HG03442 (cell line): ENCODE measurements around the gene MYCL.
A peak's percentile ranks its signal among the peaks of the same experiment; 100 is the strongest.
"Not testable (repeated sequence)": the region's sequence is repeated elsewhere in the genome, so short reads cannot be mapped to it uniquely, and the experiment has no call there.

Experiments
- ATAC-seq: cut with Tn5 transposase; IDR thresholded peaks from one replicate; pipeline ENCODE4 v1.9.1; 2021; ENCODE audit warnings: mild to moderate bottlenecking, moderate library complexity; ENCODE audit not compliant: unreplicated experiment

Gene MYCL

DNA sequence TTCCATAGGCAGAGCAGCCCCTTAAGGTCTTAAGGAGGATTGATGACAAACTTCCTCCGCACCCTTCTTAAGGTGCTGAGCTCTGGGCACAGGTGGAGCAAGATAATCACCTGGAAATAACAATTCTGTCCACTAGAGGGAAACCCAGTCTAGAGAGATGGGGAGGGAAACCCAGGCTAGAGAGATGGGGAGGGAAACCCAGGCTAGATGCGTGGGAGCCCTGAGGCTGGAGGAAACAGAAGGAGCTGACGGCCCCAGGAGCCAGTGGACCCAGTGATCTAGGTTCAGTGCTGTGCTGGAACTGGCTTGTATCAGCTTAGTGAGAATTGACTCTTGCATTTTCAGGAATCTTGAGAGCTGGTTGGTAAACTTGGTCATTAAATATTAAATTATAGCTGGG lies 17.8 kb upstream of the MYCL start:
- ATAC-seq = no peak

DNA sequence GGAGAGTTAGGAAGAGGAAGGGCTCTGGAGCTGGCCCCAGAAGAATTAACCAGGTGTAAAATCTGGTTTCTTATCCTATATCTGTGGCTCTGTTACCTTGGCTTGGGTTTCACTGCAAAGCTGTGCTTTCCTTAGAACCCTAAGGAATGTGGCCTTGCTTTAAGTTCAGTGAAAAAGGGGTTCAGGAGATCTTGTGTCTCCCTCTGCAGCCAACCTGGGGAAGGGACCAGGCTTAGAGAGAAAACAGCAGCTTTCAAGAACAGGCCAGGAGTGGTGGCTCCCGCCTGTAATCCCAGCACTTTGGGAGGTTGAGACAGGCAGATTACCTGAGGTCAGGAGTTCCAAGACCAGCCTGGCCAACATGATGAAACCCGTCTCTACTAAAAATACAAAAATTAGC lies 16.1 kb upstream of the MYCL start:
- ATAC-seq = no peak

DNA sequence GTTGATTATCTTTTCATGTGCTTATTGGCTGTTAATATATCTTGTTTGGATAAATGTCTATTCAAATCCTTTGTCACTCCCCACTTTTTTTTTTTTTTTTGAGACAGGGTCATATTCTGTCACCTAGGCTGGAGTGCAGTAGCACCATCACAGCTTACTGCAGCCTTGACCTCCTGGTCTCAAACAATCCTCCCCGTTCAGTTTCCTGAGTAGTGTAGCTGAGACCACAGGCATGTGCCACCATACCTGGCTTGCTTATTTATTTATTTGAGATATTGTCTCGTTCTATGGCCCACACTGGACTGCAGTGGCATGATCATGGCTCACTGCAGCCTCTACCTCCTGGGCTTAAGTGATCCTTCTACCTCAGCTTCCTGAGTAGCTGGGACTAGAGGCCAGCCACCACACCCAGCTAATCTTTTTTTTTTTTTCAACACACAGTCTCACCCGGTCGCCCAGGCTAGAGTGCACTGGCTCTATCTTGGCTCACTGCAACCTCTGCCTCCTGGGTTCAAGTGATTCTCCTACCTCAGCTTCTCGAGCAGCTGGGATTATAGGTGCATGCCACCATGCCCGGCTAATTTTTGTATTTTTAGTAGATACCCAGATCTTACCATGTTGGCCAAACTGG lies 13.9 kb upstream of the MYCL start:
- no peak for ATAC-seq

DNA sequence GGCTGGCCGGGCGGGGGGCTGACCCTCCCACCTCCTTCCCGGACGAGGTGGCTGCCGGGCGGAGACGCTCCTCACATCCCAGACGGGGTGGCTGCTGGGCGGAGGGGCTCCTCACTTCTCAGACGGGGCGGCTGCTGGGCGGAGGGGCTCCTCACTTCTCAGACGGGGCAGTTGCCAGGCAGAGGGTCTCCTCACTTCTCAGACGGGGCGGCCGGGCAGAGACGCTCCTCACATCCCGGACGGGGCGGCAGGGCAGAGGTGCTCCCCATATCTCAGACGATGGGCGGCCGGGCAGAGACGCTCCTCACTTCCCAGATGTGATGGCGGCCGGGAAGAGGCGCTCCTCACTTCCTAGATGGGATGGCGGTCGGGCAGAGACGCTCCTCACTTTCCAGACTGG lies 11.4 kb upstream of the MYCL start:
- ATAC-seq = not testable (repeated sequence)

DNA sequence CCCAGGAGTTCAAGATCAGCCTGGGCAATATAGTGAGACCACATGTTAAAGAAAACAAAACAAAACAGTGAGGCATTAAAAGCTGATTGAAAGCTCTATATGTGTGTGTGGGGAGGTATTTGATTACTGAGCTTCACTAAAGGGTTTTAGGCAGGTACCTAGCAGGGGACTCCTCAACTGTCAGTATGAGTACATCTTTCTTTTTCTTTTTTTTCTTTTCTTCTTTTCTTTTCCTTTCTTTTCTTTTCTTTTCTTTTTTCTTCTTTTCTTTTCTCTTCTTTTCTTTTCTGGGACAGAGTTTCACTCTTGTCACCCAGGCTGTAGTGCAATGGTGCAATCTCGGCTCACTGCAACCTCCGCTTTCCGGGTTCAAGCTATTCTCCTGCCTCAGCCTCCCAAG lies 8.5 kb upstream of the MYCL start:
- ATAC-seq = no peak

DNA sequence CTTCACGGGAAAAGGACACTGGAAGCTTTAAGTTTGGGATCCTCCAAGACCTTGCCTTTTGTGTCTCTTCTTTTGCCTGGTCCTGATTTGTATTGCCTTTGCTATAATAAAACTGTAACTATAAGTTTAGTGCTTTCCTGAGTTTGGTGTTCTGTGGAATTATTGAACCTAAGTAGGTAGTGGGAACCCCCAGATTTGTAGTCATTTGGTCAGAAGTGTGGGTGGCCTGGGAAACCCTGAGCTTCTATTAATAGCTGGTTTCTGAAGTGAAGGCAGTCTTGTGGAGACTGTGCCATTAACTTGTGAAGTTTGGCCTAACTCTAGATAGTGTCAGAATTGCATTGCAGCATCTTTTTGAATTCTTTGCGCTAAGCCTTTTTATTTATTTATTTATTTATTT lies 6.8 kb upstream of the MYCL start:
- no peak for ATAC-seq

DNA sequence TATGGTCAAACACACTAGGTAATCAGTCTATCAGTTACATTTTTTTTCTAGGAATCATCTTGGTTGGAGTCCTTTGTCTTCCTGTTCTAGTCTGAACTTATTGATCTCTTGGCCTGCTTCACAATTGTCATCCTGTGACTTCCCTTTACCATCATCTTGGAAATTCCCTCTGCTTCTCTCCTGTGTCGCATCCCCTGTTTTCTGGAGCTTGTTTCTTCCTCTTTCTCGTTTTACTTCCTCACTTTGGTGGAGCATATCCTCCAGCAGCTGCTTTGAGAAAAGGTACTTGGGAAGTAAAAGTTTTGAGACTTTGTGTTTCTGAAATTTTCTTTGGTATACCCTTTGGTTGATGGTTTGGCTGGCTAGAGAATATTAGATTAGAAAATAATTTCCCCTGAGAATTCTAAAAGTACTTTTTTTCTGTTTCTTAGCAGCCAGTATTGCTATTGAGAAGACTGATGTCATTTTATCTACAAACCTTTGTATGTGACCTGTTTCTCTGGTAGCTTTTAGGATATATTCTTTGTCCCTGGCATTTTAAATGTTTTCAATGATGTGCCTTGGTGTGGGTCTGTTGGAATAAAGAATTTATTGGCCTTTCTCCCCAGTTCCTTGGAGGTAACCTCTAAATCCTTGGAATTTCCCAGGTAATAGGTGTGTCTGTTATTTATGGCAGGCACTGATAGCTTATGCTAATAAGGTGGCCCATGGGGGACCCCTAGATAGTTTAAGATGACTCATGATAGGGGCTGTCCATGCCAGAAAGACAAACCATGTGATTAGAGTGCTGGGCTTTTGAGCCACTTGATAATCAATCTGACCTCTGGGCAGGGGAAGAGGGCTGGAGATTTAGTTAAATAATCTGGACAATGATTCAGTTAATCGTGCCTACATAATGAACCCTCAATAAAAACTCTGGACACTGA lies 6.1 kb upstream of the MYCL start:
- no peak for ATAC-seq

DNA sequence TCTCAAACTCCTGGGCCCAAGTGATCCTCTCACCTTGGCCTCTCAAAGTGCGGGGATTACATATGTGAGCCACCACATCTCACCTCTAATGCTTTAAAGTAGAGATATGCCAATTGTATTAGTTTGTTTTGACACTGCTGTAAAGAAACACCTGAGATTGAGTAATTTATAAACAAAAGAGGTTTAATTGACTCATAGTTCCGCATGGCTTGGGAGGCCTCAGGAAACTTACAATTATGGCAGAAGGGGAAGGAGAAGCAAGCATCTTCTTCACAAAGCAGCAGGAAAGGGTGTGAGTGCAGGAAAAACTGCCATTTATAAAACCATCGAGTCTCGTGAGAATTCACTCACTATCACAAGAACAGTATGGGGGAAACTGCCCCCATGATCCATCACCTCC lies 3.5 kb upstream of the MYCL start:
- ATAC-seq = no peak

DNA sequence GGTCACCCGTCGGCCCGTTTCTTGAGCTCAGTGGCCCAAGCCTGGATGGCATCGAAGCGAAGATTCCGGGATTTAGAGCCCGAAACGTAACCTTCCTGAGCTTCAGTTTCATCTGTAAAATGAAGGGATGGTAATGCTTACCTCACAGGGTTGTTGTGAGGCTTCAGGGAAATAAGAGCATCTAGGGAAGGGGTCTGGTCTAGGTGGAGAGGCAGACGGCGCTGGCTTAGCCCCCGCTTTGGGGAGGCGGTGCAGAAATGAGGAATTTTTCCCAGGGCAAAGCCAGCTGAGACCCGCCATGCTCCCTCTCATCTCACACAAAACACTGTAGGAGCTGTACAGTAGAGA lies 717 bp upstream of the MYCL start:
- no peak for ATAC-seq

DNA sequence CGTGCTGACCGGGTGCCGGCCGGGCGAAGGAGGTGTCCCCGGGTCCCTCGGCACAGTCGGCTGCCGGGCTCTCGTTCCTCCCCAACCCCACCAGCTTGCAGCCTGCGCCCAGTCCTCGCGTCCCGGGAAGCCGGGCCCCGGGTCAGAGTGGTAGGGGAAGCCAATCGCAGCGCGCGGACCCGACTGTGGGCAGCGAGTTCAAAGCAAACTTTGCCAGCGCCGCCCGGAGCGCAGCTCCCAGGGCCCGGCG lies 328 bp downstream of the MYCL start:
- peak; percentile 4 for ATAC-seq

DNA sequence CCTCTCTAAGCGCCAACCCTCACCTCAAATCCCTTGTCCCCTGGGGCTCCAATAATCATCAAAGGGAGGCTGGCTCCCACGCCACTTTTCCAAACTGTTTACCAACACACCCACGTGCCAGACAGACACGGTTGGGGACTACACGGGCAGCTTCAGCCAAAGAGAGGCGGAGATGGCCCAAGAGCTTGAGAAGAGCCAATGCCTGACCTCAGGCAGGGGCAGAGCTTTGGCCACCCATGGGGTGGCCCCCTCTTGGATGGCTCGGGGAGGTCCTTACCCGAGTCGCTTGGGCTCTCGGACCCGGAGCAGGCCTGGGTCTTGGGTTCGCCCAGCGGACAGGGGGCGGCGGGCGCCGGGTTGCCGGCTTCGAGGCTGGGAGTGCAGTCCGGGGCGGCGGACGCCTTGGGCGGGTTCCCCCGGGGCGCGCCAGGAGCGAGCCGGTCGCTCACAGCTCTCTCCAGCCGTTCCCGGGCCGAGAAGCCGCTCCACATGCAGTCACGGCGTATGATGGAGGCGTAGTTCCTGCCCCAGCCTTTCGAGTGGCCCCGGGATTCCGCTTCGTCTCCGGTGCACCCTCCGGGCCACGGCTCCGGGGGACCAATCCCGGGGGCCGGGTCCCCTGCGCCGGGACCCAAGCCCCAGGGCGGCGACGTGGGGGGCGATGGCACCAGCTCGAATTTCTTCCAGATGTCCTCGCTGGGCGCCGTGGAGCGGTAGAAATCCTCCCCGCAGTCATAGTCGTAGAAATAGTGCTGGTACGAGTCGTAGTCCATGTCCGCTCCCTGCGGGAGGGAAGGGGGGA lies 854 bp downstream of the MYCL start:
- no peak for ATAC-seq

DNA sequence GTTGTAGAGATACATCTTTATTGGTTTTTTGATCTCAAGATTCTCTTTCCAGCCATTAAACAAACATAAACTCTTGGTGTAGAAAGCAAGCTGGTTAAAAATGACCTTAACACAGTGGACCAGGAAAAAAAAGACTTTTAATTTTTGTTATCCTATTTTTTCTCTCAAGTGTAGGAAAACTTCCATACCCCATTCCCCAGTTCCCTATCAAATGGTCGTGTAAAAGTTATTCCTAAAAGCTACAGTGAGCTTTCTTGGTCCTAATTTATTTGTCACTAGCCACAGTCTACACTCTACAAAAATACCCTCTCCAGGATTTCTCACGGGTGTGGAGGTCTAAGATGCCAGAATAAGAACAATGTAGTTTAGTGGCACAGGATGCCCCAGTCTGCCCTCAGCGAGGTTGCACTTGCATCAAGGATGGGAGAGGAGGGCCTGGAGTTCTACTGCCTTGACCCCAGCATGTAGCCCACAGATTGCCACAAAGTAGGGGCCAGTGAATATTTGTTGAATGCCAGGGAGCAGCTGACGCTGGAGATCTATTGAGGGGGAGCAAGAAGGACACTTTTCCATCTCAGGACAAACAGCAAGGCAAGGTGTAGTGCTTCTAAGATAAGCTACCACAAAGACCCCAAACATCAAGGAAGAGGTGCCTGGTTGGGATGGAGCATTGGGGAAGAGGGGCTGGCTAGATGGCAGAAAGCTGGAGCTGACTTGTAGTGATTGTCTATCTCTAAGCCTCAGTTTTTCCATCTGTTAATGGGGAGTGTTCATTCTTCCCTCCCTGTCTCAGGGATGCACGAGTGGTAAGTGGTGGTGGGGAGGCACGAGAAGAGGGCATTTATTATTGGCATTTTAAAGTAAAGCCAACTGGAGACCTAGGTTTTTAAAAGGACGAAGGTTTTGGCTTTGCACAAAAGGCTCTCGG lies 1.8 kb downstream of the MYCL start:
- no peak for ATAC-seq

DNA sequence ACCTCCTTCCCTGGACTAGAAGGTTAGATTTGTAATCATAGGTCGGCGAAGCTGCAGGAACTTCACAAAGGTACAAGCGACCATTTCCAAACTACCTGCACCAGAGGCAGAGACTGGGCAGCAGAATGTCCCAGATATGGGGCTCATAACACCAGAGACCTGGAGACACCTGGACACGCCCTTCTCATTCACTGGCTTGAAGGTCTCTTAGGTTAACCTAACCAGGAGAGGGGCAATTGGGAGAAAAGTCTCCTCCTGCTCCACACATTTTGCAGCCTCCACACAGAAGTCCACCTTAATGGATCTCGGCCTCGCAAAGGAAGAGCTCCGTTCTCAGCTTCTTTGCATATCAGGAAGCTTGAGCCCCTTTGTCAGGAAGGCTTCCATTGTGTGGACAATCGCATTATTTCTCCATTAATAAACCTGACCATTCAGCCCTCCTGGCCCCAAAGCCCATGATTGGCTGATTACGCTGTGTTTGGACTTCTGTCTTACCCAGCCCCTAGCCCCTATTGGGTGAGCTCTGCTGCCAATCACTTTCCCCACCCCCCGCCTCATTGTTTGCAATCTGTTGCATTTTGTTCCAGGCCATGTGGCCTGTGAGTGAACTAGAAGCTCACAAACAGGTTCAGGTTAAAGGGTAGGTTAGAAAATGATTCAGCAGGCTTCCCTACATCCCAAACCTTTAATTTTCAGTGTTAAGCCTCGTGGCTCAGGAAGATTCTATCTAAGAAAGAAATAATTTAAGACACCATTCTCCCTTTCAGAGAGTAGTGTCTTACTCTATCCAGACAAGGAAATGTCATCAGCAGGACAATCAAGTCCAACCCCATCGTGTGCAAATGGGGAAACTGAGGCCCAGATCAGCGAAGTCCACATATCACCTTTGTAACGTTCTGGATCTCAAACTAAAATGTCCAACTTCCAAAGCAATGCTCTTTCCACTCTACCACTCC lies 2.8 kb downstream of the MYCL start:
- no peak for ATAC-seq

DNA sequence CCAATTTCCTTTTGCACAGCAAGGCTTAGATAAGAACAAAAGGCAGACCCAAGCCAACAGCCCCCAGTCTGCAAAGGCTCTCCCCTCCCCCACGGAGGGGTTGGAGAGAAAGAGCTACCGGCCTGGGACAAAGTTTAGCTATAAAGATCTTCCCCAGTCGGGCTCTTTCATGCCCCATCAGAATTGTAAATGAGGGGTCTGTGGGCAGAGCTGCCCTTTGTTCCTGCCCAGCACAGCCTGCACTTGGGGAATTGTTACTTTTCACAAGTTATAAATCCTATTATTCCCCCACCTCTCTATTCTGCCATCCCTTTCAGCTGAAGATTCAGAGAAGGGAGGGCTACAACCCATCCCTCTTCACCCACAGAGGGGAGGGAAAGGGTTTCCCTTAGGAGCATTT lies 3.5 kb downstream of the MYCL start:
- no peak for ATAC-seq

DNA sequence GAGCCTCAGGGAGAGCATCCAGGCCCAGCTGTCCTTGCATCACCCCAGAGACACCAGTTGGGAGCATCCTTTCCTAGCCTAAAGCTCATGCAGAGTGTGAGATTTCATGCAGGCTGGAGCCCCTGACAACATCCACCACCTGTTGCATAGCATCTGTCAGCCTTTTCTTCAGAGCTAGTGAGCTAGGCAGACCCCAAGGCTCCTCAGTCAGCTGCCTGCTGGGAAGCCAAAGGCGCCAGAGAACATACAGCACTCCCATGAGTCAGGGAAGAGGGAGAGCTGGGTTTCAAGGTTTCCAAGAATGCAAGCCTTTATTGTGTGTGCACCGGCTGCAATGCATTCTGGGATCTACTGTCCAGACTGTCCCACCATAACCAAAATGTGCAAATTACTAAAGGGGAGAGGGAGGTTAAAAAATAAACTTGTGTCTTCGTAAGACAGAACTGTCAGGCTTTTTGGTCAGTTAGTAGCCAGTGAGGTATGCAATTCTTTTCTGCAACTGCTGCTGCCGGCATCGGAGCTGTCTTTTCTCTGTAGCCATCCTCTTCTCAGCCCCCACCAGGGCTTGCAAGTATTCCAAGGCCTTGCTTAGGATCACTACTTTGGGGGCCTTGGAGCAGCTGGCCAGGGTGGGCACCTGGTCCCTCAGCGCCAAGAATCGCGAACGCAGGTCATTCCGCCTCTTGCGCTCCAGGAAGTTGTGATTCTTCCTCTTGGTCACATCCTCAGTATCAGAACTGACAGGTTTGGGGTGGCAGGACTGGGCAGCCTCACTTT lies 4.6 kb downstream of the MYCL start:
- ATAC-seq = no peak

DNA sequence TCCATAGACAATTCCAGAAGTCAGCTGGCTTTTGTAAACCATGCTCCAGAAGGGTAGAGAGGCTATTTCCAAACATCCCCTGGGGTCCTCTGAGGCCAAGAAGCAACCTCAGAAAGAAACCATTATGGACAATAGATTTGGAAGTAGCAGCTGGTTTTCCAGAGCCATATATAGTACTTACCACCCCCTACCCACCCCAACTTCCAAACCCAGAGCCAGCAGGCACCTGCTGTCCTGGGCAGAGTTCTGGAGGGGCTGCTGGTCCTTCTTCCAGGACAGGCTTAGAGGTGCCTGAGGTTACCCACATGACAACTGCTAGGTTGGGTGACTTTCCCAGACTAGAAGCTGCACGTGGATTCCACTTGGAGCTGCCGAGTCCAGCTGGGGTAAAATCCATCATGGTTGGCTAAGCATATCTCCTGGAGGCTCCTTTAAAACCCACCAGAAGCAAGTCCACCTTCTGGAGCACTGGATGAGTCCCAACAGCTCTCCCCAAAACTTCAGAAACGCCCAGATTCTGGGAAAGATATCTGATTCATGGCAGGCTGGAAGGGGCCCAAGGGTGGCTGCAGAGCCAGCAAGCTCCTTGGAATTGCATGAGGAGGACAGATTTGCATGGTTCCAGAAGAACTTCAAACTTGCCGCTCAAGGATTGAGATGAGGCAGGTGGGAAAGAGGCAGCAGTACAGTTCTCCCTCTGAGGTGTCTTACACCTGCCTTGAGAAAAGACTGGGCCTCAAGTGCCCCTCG lies 5.8 kb downstream of the MYCL start:
- no peak for ATAC-seq

DNA sequence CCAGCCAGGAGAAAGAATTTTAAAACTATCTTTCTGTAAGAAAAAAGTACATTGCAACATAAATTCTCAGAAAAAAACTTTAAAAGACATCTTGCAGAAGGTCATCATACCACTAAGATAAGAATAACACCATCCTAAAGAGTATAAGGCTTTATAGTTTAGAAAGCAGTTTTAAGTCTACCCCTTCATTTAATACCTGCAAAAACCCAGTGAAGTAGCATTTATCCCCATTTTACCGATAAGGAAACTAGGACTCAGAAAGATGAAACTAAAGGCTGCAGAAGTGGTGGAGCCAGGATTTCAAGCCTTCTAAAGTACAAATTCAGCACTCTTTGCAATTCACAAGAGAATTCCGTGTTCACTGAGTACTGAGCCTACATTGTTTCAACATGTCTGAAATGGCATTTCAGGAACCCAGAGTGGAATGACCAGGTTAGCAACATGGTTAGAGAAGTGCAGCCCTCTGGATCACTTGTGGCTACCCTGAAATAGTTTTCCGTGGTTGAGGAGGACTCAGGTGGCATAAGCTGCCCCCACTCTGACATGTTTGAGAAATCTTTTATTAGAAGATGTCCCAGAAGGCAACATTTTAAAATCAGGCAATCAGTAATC lies 6.7 kb downstream of the MYCL start:
- ATAC-seq = no peak
